CD14-positive monocyte (primary cell): ENCODE results near the gene KIF26B. TPM values are rescaled to one million over a fixed set of nuclear protein-coding genes. Genes with fewer than 3 reads are reported as not detected.
A peak's percentile ranks its signal among the peaks of the same experiment; 100 is the strongest.

ENCODE experiments used
- DNase-seq, 3 donors: peaks; one replicate each; pipeline ENCODE4 v3.0.0-alpha.2; 2011 to 2022
- H2AFZ ChIP-seq: 2 replicates; pipeline ENCODE4 v1.6.0; 2012; ENCODE audit warnings: mild to moderate bottlenecking, low read depth, low read length, inconsistent platforms; ENCODE audit not compliant: insufficient read depth, poor library complexity, severe bottlenecking
- H3K27ac ChIP-seq, 2 donors: 1 replicate in 1 of 2; 2 replicates in 1 of 2; pipeline ENCODE4 v1.5.1; 2012 to 2013; ENCODE audit warnings: low read length in 2 of 2, control low read depth in 1 of 2, inconsistent platforms in 1 of 2, low read depth in 1 of 2, mild to moderate bottlenecking in 1 of 2
- H3K27me3 ChIP-seq, 2 donors: one replicate each; pipeline versions ENCODE4 v1.6.0 to v1.6.1; 2011 to 2013; ENCODE audit warnings: low read length in 2 of 2; ENCODE audit not compliant: control insufficient read depth in 2 of 2, insufficient read depth in 2 of 2
- H3K36me3 ChIP-seq, 2 donors: replicated peaks in 1 of 2; 1 replicate in 1 of 2; 2 replicates in 1 of 2; pipeline versions ENCODE4 v1.5.1 to v1.6.1; 2012 to 2013; ENCODE audit warnings: low read length in 2 of 2, control low read depth in 1 of 2, inconsistent platforms in 1 of 2, mild to moderate bottlenecking in 1 of 2; ENCODE audit not compliant: insufficient read depth in 2 of 2, control insufficient read depth in 1 of 2
- H3K4me1 ChIP-seq, 2 donors: 1 replicate in 1 of 2; 2 replicates in 1 of 2; pipeline versions ENCODE4 v1.5.1 to v1.6.1; 2012 to 2013; ENCODE audit warnings: low read length in 2 of 2, control low read depth in 1 of 2, inconsistent platforms in 1 of 2, mild to moderate bottlenecking in 1 of 2, moderate library complexity in 1 of 2; ENCODE audit not compliant: insufficient read depth in 2 of 2, control insufficient read depth in 1 of 2
- H3K4me2 ChIP-seq: replicated peaks from 2 replicates; pipeline ENCODE3; 2012; ENCODE audit warnings: low read length, moderate library complexity, mild to moderate bottlenecking; ENCODE audit not compliant: poor library complexity, severe bottlenecking; ENCODE audit errors: extremely low read depth
- H3K4me3 ChIP-seq, 3 experiments: fragments of 200-600 bp in 1 of 3; sonication (generic) in 1 of 3; replicated peaks in 1 of 3; 1 replicate in 2 of 3; 2 replicates in 1 of 3; pipeline ENCODE4 v1.5.1; 2011 to 2013; ENCODE audit warnings: low read length in 3 of 3, mild to moderate bottlenecking in 3 of 3, control low read depth in 2 of 3, low read depth in 2 of 3, inconsistent platforms in 1 of 3, moderate library complexity in 1 of 3
- H3K79me2 ChIP-seq: 2 replicates; pipeline ENCODE4 v1.6.0; 2012; ENCODE audit warnings: mild to moderate bottlenecking, control low read depth, inconsistent platforms, low read length, moderate library complexity; ENCODE audit not compliant: insufficient read depth
- H3K9ac ChIP-seq: 2 replicates; pipeline ENCODE4 v1.6.0; 2017; ENCODE audit warnings: low read length, mild to moderate bottlenecking; ENCODE audit not compliant: insufficient read depth, poor library complexity, severe bottlenecking
- H3K9me3 ChIP-seq, 2 donors: replicated peaks in 1 of 2; 1 replicate in 1 of 2; 2 replicates in 1 of 2; pipeline versions ENCODE4 v1.5.1 to v1.6.1; 2012 to 2013; ENCODE audit warnings: low read length in 2 of 2, control low read depth in 1 of 2; ENCODE audit not compliant: control insufficient read depth in 1 of 2, insufficient read depth in 1 of 2
- H4K20me1 ChIP-seq: 2 replicates; pipeline ENCODE4 v1.6.0; 2012; ENCODE audit warnings: mild to moderate bottlenecking, low read length, control low read depth, moderate library complexity; ENCODE audit not compliant: insufficient read depth
- H3K27ac Mint-ChIP-seq, 7 donors: one replicate each; pipeline ENCODE4 v1.8.0; 2020; ENCODE audit warnings: mild to moderate bottlenecking in 7 of 7, mixed read lengths in 7 of 7, moderate library complexity in 6 of 7, inconsistent platforms in 2 of 7
- H3K27me3 Mint-ChIP-seq, 3 donors: one replicate each; pipeline ENCODE4 v1.8.0; 2021 to 2022; ENCODE audit warnings: low read depth in 3 of 3, mild to moderate bottlenecking in 3 of 3, mixed read lengths in 3 of 3, moderate library complexity in 3 of 3, inconsistent platforms in 1 of 3
- H3K36me3 Mint-ChIP-seq, 2 donors: one replicate each; pipeline ENCODE4 v1.8.0; 2020; ENCODE audit warnings: mixed read lengths in 2 of 2, inconsistent platforms in 1 of 2, mild to moderate bottlenecking in 1 of 2
- H3K4me1 Mint-ChIP-seq: one replicate; pipeline ENCODE4 v1.8.0; 2020; ENCODE audit warnings: mild to moderate bottlenecking, mixed read lengths
- H3K4me3 Mint-ChIP-seq, 2 donors: one replicate each; pipeline ENCODE4 v1.8.0; 2020; ENCODE audit warnings: mild to moderate bottlenecking in 2 of 2, mixed read lengths in 2 of 2, moderate library complexity in 1 of 2
- H3K9me3 Mint-ChIP-seq, 7 donors: one replicate each; pipeline ENCODE4 v1.8.0; 2020 to 2022; ENCODE audit warnings: mixed read lengths in 7 of 7, mild to moderate bottlenecking in 6 of 7, moderate library complexity in 6 of 7, inconsistent platforms in 2 of 7
- WGBS: methylation state at CpG from one replicate; pipeline ENCODE4 v1.1.5; 2013; ENCODE audit warnings: missing lambda C conversion rate; ENCODE audit not compliant: insufficient coverage; 5-methylcytosine and 5-hydroxymethylcytosine counted together
- intact Hi-C, 2 donors: fragments of 100-400 bp; cut with micrococcal nuclease; formaldehyde crosslinking; loops; one replicate each; pipeline versions ENCODE4 v1.15.0 to v1.15.1; 2023
- polyA plus RNA-seq, 3 donors: library from polyadenylated mRNA; depleted of rRNA in 1 of 3; unstranded in 2 of 3; stranded (reverse) in 1 of 3; fragments of 300-500 nt in 2 of 3; fragments of >200 nt in 1 of 3; fragmentation: Illumina TruSeq in 2 of 3; gene quantifications; 1 replicate in 2 of 3; 2 replicates in 1 of 3; pipeline ENCODE4 v1.2.3, GENCODE V29; 2012 to 2021
- TF ChIP-seq, protein P1 (sequence below): fragments of 200-600 bp; IDR thresholded peaks from one replicate; pipeline ENCODE4 v1.8.0; 2022; ENCODE audit warnings: antibody characterized with exemption, mild to moderate bottlenecking

Gene KIF26B
- polyA plus RNA-seq, 3 donors: 0.01 to 0.05 TPM; not detected in 1

DNA sequence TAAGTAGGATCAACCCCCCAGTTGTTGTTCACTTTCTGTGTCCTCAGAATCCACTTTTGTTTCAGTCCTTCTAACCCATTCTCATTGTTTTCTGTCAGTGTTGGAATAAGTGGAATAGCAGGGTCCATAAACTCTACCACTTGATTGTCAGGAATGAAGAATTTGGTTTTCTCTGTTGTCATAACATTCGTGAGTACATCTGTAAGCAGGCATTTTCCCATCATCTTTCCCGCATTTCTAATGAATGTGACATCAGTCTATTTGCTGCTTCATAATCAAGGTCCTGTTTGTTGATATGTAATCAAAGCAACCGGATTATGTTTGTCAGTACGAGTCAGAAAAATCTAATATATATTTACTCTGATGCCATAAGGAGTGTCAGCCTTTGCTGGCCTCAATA, 147.1 kb downstream of the KIF26B start:
- H3K27ac ChIP-seq: no peak overlapping the region
- H3K27me3 Mint-ChIP-seq: peaks cover 30 to 91% (median 44%) of the 10 kb centered on the region in 3 donors
- no peak overlapping the region for H3K9ac ChIP-seq
- H3K27me3 ChIP-seq: peaks cover 30 to 45% of the 10 kb centered on the region in 2 donors
- TF ChIP-seq, protein P1, sequence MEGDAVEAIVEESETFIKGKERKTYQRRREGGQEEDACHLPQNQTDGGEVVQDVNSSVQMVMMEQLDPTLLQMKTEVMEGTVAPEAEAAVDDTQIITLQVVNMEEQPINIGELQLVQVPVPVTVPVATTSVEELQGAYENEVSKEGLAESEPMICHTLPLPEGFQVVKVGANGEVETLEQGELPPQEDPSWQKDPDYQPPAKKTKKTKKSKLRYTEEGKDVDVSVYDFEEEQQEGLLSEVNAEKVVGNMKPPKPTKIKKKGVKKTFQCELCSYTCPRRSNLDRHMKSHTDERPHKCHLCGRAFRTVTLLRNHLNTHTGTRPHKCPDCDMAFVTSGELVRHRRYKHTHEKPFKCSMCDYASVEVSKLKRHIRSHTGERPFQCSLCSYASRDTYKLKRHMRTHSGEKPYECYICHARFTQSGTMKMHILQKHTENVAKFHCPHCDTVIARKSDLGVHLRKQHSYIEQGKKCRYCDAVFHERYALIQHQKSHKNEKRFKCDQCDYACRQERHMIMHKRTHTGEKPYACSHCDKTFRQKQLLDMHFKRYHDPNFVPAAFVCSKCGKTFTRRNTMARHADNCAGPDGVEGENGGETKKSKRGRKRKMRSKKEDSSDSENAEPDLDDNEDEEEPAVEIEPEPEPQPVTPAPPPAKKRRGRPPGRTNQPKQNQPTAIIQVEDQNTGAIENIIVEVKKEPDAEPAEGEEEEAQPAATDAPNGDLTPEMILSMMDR: no peak
- peaks cover 0 to 5% (median 0%) of the 10 kb centered on the region in 7 donors for H3K9me3 Mint-ChIP-seq
- no peak overlapping the region for H3K27ac Mint-ChIP-seq
- no peak overlapping the region for H3K4me3 ChIP-seq
- no peak overlapping the region for H3K4me3 Mint-ChIP-seq
- no peak overlapping the region for H2AFZ ChIP-seq
- H3K4me1 Mint-ChIP-seq: no peaks in the 10 kb centered on the region
- H3K79me2 ChIP-seq: no peaks in the 10 kb centered on the region
- no CpG with 5 or more reads among the region's 4 CpGs for WGBS
- DNase-seq: no peak
- no peaks in the 10 kb centered on the region for H4K20me1 ChIP-seq
- no peak overlapping the region for H3K4me2 ChIP-seq
- no peaks in the 10 kb centered on the region for H3K36me3 ChIP-seq
- H3K9me3 ChIP-seq: no peaks in the 10 kb centered on the region
- no peaks in the 10 kb centered on the region for H3K36me3 Mint-ChIP-seq
- no peaks in the 10 kb centered on the region for H3K4me1 ChIP-seq
- intact Hi-C loops: no loop called here

DNA sequence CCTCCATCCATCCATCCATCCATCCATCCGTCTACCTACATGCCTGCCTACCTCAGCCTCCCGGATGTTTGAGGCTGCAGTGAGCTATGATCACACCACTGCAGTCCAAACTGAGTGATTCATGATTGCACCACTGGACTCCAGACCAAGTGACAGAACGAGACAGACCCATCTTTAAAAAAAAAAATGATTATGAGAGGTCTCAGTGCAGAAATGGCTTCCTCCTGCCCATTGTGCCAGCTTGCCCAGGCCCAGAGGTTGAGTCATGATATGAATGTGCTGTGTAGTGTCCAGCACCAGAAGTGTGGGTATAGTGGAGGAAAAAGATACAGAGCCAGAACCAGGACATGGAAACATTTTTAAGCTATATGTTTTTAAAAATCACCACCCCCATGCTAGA, 149.9 kb downstream of the KIF26B start:
- TF ChIP-seq, protein P1: no peak
- Mint-ChIP-seq H3K36me3 (peaks cover 4 to 5% of the 10 kb centered on the region in 2 donors), H3K27ac (no peak overlapping the region), H3K9me3 (peaks cover 0 to 5% (median 3%) of the 10 kb centered on the region in 7 donors), H3K4me1 (no peaks in the 10 kb centered on the region), H3K27me3 (peaks cover 28 to 87% (median 41%) of the 10 kb centered on the region in 3 donors), H3K4me3 (peak overlapping the region in 1 of 2 donors; percentile 49)
- no peaks in the 10 kb centered on the region for H3K4me1 ChIP-seq
- H3K4me3 ChIP-seq: no peak overlapping the region
- H3K27ac ChIP-seq: no peak overlapping the region
- peak in 1 of 3 donors; percentile 21 for DNase-seq
- H3K27me3 ChIP-seq: peaks cover 25 to 34% of the 10 kb centered on the region in 2 donors
- intact Hi-C loops: no loop called here
- H3K9me3 ChIP-seq: no peaks in the 10 kb centered on the region
- H4K20me1 ChIP-seq: no peaks in the 10 kb centered on the region
- 89% methylated on average over 3 of the region's 3 CpGs for WGBS
- H2AFZ ChIP-seq: no peak overlapping the region
- no peaks in the 10 kb centered on the region for H3K36me3 ChIP-seq
- no peak overlapping the region for H3K9ac ChIP-seq
- H3K4me2 ChIP-seq: no peak overlapping the region
- H3K79me2 ChIP-seq: no peaks in the 10 kb centered on the region
